Activated naive CD8-positive, alpha-beta T cell treated with anti-CD3 and anti-CD28 coated beads, Interleukin-2, amount 10 ng/mL, durations not matched to agents 7 days and 5 days (primary cell): ENCODE measurements around the gene KCNK15. TPM values are rescaled to one million over a fixed set of nuclear protein-coding genes. Genes with fewer than 3 reads are reported as not detected.

Source experiments
- ATAC-seq: fragments of 150-1000 bp; cut with Tn5 transposase; one replicate; pipeline ENCODE4 v1.10.0; 2021; ENCODE audit warnings: low read depth, moderate library complexity
- POLR2A ChIA-PET: fragments of 350-600 bp; sonication (Branson Sonifier 250); formaldehyde crosslinking; loops from one replicate; lab custom pipeline; 2021; ENCODE audit warnings: antibody characterized with exemption; lab: Charles Lee
- DNase-seq: peaks from one replicate; pipeline ENCODE4 v3.0.0; 2021
- H3K27ac Mint-ChIP-seq: one replicate; pipeline ENCODE4 v1.8.0; 2022; ENCODE audit warnings: mild to moderate bottlenecking, mixed read lengths
- H3K27me3 Mint-ChIP-seq: one replicate; pipeline ENCODE4 v1.8.0; 2022; ENCODE audit warnings: mild to moderate bottlenecking, moderate library complexity, mixed read lengths
- H3K36me3 Mint-ChIP-seq: one replicate; pipeline ENCODE4 v1.8.0; 2021; ENCODE audit warnings: mild to moderate bottlenecking, mixed read lengths
- H3K4me1 Mint-ChIP-seq: one replicate; pipeline ENCODE4 v1.8.0; 2021; ENCODE audit warnings: mixed read lengths
- H3K4me3 Mint-ChIP-seq: one replicate; pipeline ENCODE4 v1.8.0; 2022; ENCODE audit warnings: mild to moderate bottlenecking, moderate library complexity, mixed read lengths
- H3K9me3 Mint-ChIP-seq: one replicate; pipeline ENCODE4 v1.8.0; 2021; ENCODE audit warnings: mixed read lengths
- total RNA-seq, 2 experiments: library from RNA; stranded (reverse); gene quantifications; one replicate each; pipeline ENCODE4 v1.2.3, GENCODE V29; 2021

KCNK15 gene
- total RNA-seq, 2 experiments from 2014 or later: not detected

DNA sequence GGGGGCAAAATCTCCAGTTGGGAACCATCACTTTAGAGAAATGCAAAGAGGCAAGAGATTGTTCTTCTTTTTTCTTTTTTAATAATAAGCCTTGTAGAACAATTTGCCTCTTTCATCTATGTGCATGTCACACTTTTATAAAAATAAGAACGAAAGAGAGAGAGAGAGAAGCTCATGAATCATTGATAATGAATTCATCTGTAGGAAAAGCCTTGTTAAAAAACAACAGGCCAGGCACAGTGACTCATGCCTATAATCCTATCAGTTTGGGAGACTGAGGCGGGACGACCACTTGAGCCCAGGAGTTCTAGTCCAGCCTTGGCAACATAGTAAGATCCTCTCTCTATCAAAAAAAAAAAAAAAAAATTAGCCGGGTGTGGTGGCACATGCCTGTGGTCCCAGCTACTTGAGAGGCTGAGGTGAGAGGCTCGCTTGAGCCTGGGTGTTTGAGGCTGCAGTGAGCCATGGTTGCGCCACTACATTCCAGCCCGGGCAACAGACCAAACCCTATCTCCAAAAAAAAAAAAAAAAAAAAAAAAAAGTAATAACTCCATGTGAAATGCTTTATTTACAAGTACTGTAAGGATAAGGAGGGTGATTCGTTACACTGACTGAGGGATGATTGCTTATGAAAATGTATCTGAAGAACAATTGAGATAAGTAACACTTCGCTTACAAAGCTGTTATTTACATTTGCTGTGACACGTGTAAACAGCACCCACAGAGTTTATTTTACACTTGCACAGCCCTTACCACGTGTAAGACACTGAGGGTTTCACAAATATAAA, 24.5 kb upstream of the KCNK15 start:
- ATAC-seq (no peak), DNase-seq (no peak)
- Mint-ChIP-seq H3K9me3 (no peaks in the 10 kb centered on the region), H3K27ac (no peak overlapping the region), H3K4me3 (no peak overlapping the region), H3K27me3 (no peaks in the 10 kb centered on the region), H3K4me1 (peaks cover 3% of the 10 kb centered on the region), H3K36me3 (no peaks in the 10 kb centered on the region)
- POLR2A ChIA-PET: no interaction called here

- Mint-ChIP-seq H3K4me1 (peaks cover 3% of the 10 kb centered on the region), H3K4me3 (no peak overlapping the region), H3K36me3 (no peaks in the 10 kb centered on the region), H3K9me3 (no peaks in the 10 kb centered on the region), H3K27ac (no peak overlapping the region), H3K27me3 (no peaks in the 10 kb centered on the region)
- no peak for ATAC-seq
- no peak for DNase-seq
- POLR2A ChIA-PET: no interaction called here
Observed at GRCh38 chr20:44721785-44722054, 23.9 kb upstream of the KCNK15 start.

GRCh38 chr20:44722990-44723389, 22.7 kb upstream of the KCNK15 start:
- H3K36me3 Mint-ChIP-seq: no peaks in the 10 kb centered on the region
- H3K27me3 Mint-ChIP-seq: no peaks in the 10 kb centered on the region
- DNase-seq (no peak), ATAC-seq (no peak)
- POLR2A ChIA-PET: no interaction called here
- H3K27ac Mint-ChIP-seq: no peak overlapping the region
- no peaks in the 10 kb centered on the region for H3K9me3 Mint-ChIP-seq
- peaks cover 3% of the 10 kb centered on the region for H3K4me1 Mint-ChIP-seq
- H3K4me3 Mint-ChIP-seq: no peak overlapping the region

DNA sequence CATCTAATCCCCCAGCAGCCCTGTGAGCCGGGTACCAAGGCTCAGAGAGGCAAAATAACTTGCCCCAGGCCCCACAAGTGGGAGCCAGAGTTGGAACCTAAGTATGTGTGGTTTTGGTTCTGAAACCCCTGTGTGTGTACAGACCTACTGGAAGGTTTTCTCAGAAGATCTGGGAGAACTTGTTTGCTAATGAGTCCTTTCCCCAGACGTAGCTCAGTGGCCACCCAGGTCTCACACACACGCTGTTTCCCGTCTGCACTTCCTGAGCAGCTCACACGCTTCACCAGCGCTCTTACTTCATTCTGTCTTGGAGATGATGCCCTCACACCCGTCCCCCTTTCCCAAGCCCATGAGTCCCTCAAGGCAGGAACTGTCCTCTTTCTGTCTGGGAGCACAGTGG, 22.3 kb upstream of the KCNK15 start:
- no peaks in the 10 kb centered on the region for H3K27me3 Mint-ChIP-seq
- POLR2A ChIA-PET: no interaction called here
- ATAC-seq (no peak), DNase-seq (no peak)
- H3K4me3 Mint-ChIP-seq: no peak overlapping the region
- no peak overlapping the region for H3K27ac Mint-ChIP-seq
- H3K36me3 Mint-ChIP-seq: no peaks in the 10 kb centered on the region
- no peaks in the 10 kb centered on the region for H3K9me3 Mint-ChIP-seq
- peaks cover 3% of the 10 kb centered on the region for H3K4me1 Mint-ChIP-seq

DNA sequence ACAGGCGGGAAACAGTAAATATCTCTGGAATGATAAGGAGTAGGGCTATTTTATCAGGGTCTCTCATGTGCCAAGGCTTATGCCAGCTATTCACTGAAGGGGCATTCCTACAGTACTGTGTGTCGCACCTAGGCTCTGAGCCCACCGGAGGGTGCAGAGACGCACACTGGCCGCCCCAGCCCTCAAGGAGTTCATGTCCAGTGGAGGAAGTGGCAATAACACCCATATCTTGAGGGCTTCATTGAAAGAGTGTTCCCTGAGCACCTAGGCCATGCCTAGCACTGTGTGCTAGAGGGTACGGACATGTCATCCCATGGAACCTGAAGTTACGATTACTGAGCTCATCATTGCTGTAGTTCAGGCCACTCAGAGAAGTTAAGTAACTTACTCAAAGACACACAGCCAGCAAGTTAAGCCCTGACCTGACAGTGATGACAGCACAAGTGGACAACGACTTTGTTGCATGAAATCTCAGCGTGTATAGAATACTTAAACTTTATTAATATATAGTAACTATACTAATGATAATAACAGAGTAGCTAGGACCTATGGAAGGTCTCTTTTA, 21.8 kb upstream of the KCNK15 start:
- Mint-ChIP-seq H3K36me3 (no peaks in the 10 kb centered on the region), H3K27me3 (no peaks in the 10 kb centered on the region), H3K9me3 (no peaks in the 10 kb centered on the region), H3K4me3 (no peak overlapping the region), H3K4me1 (peaks cover 3% of the 10 kb centered on the region), H3K27ac (no peak overlapping the region)
- POLR2A ChIA-PET: no interaction called here
- ATAC-seq: no peak
- DNase-seq: no peak

DNA sequence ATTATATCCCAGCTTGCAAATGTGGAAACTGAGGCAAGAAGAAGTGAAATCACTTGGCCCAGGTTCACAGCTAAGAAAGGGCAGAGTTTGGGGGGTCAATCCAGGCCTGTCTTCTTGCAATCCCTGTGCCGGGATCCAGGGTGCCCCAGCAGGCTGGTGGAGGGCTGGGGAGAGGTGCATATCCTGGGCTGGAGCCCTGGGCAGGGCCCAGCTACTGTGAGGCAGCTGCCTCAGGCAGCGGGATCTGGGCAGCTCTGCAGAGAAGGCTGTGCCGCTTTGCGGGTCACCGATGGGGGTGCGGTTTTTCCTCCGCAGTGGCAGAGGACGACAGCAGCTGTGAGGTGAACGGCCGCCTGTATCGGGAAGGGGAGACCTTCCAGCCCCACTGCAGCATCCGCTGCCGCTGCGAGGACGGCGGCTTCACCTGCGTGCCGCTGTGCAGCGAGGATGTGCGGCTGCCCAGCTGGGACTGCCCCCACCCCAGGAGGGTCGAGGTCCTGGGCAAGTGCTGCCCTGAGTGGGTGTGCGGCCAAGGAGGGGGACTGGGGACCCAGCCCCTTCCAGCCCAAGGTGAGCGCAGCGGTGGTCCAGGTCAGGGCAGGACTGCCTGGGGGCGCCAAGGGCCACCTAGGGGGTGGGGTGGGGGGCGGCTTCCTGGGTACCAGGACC, 21.1 kb upstream of the KCNK15 start:
- Mint-ChIP-seq H3K9me3 (no peaks in the 10 kb centered on the region), H3K36me3 (no peaks in the 10 kb centered on the region), H3K4me3 (no peak overlapping the region), H3K27ac (no peak overlapping the region), H3K4me1 (peaks cover 3% of the 10 kb centered on the region), H3K27me3 (no peaks in the 10 kb centered on the region)
- ATAC-seq (no peak), DNase-seq (no peak)
- POLR2A ChIA-PET: no interaction called here

GRCh38 chr20:44725837-44726236, 19.8 kb upstream of the KCNK15 start:
- POLR2A ChIA-PET: no interaction called here
- Mint-ChIP-seq H3K4me1 (peaks cover 3% of the 10 kb centered on the region), H3K27ac (no peak overlapping the region)

DNA sequence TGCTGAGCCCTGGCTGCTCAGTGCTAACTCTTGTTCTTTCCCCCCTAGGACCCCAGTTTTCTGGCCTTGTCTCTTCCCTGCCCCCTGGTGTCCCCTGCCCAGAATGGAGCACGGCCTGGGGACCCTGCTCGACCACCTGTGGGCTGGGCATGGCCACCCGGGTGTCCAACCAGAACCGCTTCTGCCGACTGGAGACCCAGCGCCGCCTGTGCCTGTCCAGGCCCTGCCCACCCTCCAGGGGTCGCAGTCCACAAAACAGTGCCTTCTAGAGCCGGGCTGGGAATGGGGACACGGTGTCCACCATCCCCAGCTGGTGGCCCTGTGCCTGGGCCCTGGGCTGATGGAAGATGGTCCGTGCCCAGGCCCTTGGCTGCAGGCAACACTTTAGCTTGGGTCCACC, 18.6 kb upstream of the KCNK15 start:
- Mint-ChIP-seq H3K27ac (no peak overlapping the region), H3K9me3 (no peaks in the 10 kb centered on the region), H3K4me1 (peaks cover 3% of the 10 kb centered on the region), H3K27me3 (no peaks in the 10 kb centered on the region), H3K36me3 (no peaks in the 10 kb centered on the region), H3K4me3 (no peak overlapping the region)
- ATAC-seq: no peak
- POLR2A ChIA-PET: no interaction called here
- no peak for DNase-seq

More at GRCh38 chr20:44725837-44726236, 19.8 kb upstream of the KCNK15 start:
- DNase-seq: no peak
- Mint-ChIP-seq H3K4me3 (no peak overlapping the region), H3K36me3 (no peaks in the 10 kb centered on the region), H3K27me3 (no peaks in the 10 kb centered on the region), H3K9me3 (no peaks in the 10 kb centered on the region)
- no peak for ATAC-seq

GRCh38 chr20:44727651-44728050, 18.0 kb upstream of the KCNK15 start:
- ATAC-seq: no peak

DNA sequence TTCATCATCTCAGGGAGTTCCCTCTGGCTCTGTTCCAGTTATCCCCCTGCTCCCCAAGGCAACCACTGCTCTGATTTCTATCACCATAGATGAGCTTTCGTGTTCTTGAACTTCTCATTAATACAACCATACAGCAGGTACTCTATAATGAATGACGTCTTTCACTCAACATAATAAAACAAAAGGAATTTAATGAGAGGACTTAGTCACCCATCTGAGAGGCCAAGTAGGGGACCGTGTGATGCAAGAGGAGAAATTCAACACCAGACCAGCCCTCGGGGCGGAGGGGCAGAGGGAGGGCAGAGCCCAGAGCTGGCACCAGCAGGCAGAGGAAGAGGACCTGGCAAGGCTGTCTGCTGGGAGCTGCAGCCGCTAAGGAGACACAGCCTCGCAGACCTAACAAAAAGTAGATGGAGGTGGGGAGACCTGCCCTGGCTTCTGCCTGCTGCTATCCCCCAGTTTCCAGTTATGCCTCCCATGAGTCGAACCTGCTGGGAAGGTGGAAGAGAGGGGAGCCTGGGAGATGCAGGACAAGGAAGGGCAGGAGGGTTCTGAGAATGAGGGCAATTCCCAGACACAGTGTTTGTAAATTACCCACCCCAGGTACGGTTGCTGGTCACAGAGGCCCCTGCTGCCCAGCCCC, 16.7 kb upstream of the KCNK15 start:
- H3K36me3 Mint-ChIP-seq: no peaks in the 10 kb centered on the region
- ATAC-seq (no peak), DNase-seq (no peak)
- H3K27ac Mint-ChIP-seq: no peak overlapping the region
- no peaks in the 10 kb centered on the region for H3K27me3 Mint-ChIP-seq
- POLR2A ChIA-PET: no interaction called here
- H3K9me3 Mint-ChIP-seq: no peaks in the 10 kb centered on the region
- H3K4me1 Mint-ChIP-seq: peaks cover 7% of the 10 kb centered on the region
- H3K4me3 Mint-ChIP-seq: no peak overlapping the region

More at GRCh38 chr20:44727651-44728050, 18.0 kb upstream of the KCNK15 start:
- Mint-ChIP-seq H3K4me3 (no peak overlapping the region), H3K9me3 (no peaks in the 10 kb centered on the region), H3K27me3 (no peaks in the 10 kb centered on the region), H3K36me3 (no peaks in the 10 kb centered on the region), H3K4me1 (peaks cover 4% of the 10 kb centered on the region), H3K27ac (no peak overlapping the region)
- no peak for DNase-seq
- POLR2A ChIA-PET: interaction anchor here (0.6 kb wide), 1 partner anchor 86 kb away, joined by 3 read pairs; no protein-coding TSS in a partner anchor

GRCh38 chr20:44730441-44730840, 15.2 kb upstream of the KCNK15 start:
- POLR2A ChIA-PET: no interaction called here
- H3K4me3 Mint-ChIP-seq: no peak overlapping the region
- DNase-seq (no peak), ATAC-seq (no peak)
- no peaks in the 10 kb centered on the region for H3K27me3 Mint-ChIP-seq
- no peak overlapping the region for H3K27ac Mint-ChIP-seq
- H3K4me1 Mint-ChIP-seq: peaks cover 9% of the 10 kb centered on the region
- no peaks in the 10 kb centered on the region for H3K9me3 Mint-ChIP-seq
- H3K36me3 Mint-ChIP-seq: no peaks in the 10 kb centered on the region

DNA sequence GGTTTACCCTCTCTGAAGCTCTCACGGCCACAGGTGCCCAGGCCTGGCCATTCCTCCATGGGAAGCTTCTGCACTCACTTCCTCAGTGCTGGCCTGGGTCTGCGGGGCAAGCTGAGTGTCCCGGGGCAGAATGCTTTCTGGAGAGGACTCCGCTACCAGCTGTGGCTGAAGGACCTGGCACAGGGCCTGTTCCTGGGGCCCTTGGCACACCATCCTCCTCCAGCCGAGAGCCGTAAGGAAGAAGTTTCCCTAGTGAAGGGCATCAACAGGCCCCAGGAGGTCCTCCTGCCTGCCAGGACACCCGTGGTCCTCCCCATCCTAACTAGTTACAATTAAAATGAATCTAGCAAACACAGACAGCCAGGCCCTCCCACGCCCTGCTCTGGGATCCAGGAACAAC, 14.0 kb upstream of the KCNK15 start:
- H3K27me3 Mint-ChIP-seq: no peaks in the 10 kb centered on the region
- peaks cover 5% of the 10 kb centered on the region for H3K9me3 Mint-ChIP-seq
- DNase-seq (no peak), ATAC-seq (no peak)
- no peak overlapping the region for H3K4me3 Mint-ChIP-seq
- POLR2A ChIA-PET: interaction anchor here (0.5 kb wide), 1 partner anchor 213 kb away, joined by 3 read pairs; no protein-coding TSS in a partner anchor
- peaks cover 18% of the 10 kb centered on the region for H3K4me1 Mint-ChIP-seq
- peaks cover 4% of the 10 kb centered on the region for H3K36me3 Mint-ChIP-seq
- no peak overlapping the region for H3K27ac Mint-ChIP-seq

GRCh38 chr20:44732327-44732726, 13.3 kb upstream of the KCNK15 start:
- ATAC-seq (no peak), DNase-seq (no peak)
- H3K27ac Mint-ChIP-seq: no peak overlapping the region
- H3K27me3 Mint-ChIP-seq: no peaks in the 10 kb centered on the region
- peaks cover 20% of the 10 kb centered on the region for H3K4me1 Mint-ChIP-seq
- no peak overlapping the region for H3K4me3 Mint-ChIP-seq
- H3K36me3 Mint-ChIP-seq: peaks cover 5% of the 10 kb centered on the region
- peaks cover 7% of the 10 kb centered on the region for H3K9me3 Mint-ChIP-seq
- POLR2A ChIA-PET: no interaction called here
